Muscle of arm (tissue), 12 donors: ENCODE results near the gene MNS1. TPM values are rescaled to one million over a fixed set of nuclear protein-coding genes. Genes with fewer than 3 reads are reported as not detected.
"Not testable (repeated sequence)": the region's sequence is repeated elsewhere in the genome, so short reads cannot be mapped to it uniquely, and the experiment has no call there.

Experiments
- DNase-seq: peaks from one replicate; pipeline ENCODE4 v3.0.0-alpha.2; 2013
- polyA plus RNA-seq, 12 donors: library from polyadenylated mRNA; unstranded; fragments of 120-200 nt; gene quantifications; one replicate each; pipeline ENCODE4 v1.2.1, GENCODE V29; 2013; ENCODE audit not compliant: insufficient read length in 12 of 12

Gene MNS1
- polyA plus RNA-seq, 12 donors, result 5.2 to 13.5 (median 6.7) TPM; not detected in 1

DNA sequence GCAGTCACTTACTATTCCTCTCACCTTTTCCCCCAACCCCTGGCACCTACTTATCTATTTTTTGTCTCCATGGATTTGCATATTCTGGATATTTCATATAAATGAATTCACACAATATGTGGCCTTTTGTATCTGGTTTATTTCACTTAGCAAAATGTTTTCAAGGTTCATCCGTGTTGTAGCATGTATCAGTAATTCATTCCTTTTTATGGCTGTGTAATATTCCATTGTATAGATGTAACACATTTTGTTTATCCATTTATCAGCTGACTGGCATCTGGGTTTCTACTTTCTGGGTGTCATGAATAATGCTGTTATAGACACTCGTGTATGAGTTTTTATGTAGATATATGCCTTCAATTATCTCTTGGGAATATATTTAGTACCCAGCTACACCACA is 5.8 kb downstream of the MNS1 start:
- DNase-seq, result no peak

DNA sequence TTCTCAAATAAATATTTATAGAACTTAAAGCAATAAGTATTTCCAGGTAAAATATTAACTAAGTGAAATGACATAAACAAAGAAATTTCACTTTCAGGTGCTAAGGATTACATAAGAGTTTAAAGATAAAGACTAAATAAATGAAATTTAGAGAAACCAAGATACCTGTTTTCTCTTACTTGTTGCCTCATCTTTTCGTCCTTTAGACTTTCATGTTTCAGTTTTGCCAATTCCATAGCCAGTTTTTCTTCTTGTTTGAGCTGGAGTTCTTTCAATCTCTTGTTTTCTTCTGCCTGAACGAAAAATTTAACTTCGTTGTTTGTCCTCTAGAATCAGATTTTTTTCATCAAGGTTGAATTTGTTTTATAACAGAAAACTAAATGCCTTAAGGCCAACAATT is 8.7 kb downstream of the MNS1 start:
- no peak for DNase-seq

DNA sequence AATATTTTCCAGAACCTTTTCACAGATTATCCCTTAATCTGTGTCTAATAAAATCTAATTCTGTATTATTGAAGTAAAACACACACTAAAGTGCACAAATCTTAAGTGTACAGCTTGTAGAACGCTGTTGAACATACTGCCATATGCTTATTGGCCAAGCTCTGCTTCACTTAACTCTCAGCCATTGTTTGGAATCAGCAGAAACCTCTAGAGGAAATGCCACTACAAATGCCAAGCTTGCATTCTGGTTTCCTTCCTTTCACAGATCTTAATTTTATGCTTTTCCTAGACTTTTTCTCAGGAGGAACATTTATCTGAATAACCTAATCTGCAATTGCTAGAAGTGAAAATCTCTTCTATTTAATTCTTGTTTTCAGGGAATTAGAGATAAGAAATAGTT is 10.1 kb downstream of the MNS1 start:
- no peak for DNase-seq

DNA sequence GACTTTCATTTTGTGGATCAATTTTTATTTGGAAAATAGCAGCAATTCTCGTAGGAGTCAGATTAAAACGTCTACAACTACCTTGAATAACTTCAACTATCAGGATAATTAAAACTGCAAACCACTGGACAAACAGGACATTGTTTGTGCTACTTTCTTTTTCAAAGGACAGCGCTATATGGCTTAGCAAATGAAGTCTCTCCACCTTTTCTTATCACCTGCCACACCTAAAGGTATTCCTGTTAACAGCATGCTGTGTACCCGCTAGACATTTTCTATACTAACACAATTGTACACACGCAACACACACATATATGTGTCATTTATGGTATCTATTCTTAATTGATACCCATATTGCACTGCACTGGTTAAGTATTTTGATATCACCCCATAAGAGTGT is 19.2 kb downstream of the MNS1 start:
- DNase-seq, result no peak

DNA sequence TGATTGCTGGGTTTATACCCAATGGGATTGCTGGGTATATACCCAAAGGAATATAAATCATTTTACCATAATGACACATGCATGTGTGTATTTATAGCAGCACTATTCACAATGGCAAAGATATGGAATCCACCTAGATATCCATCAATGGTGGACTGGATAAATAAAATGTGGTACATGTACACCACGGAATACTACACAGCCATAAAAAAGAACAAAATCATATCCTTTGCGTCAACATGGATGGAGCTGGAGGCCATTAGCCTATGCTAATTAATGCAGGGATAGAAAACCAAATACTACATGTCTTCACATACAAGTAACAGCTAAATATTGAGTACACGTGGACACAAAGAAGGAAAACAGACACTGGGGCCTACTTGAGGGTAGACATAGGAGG is 22.6 kb downstream of the MNS1 start:
- no peak for DNase-seq

DNA sequence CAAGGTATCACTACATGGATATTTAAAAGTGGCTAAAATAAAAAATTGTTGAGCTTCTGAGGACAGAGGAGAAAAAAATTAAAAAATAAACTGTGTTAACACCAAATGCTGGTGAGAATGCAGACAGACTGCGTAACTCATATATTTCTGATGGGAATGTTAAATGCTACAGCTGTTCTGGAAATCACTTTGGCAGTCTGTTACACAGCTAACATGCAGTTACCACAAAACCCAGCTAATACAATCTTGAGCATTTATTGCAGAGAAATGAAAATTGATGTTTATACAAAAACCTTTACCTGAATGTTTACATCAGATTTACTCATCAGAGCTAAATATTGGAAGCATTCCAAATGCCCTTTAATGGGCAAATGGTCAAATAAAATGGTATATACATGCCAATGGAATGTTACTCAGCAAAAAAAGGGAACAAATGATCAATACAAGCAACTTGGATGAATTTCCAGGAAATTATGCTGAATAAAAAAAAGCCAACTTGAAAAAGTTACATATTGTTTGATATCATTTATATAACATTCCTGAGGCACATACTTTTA is 24.6 kb downstream of the MNS1 start:
- no peak for DNase-seq

DNA sequence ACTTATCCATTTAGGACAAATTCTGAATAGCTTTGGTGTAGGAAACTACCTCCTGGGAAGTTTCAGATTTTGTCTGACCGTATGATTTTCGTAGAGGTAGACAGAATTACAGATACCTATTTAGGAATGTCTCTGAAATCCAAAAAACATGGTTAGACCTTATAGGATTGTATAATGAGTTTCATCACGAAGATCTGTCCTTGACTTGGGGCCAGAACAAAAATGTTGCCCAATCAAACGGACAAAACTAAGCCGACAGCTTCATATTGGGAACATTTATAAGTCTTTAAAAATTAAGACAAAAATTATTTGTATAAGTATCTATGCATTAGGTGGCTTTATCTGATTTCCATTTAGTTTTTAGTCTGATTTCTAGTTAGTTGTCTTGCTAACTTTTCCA is 32.6 kb downstream of the MNS1 start:
- no peak for DNase-seq

DNA sequence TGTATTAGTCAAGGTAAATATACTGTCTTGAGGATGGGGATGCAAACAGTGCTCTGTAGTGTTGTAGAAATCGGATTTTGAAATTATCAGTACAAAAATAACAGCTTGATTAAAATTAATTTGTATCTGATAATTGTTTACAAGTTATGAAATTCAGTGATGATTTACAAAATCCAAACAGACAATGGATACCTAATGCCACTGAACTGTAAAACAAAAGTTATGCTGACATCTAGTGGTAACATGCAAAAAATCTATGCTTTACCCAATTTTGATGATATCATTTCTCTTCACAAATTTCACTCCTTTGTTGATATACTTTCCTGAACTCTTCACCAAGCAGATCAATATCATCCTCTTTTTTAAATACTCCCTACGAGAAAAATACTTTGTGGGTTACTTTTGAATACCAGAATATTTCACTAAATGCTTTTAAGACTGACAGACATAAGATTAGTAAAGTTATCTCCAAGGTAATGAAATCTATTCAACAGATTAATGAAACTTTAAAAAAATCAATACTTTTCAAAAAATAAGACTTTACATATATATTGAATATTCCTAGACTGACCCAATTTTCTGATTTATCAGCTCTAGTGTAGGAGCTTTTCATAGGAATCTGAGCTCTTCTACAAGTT is 36.0 kb downstream of the MNS1 start:
- peak; percentile 12 for DNase-seq

DNA sequence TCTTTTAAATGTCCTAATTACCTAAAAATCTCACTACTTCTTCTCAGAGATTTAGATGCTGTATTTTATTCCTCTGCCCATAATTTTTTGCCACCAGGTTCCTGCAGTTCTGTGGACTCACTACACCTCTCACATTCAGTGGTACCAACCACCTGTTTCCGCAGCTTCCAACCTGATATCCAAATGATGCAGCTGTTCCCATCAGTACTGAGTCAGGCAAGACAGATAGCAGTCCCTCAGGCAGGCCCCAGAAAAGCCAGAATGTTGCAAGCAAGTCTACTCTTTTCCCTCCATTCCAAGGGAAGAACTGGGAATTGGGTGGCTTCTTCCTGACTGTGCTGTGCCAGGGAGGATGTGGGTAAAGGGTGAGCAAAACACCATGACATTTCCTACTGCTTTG is 39.0 kb downstream of the MNS1 start:
- DNase-seq, result no peak

DNA sequence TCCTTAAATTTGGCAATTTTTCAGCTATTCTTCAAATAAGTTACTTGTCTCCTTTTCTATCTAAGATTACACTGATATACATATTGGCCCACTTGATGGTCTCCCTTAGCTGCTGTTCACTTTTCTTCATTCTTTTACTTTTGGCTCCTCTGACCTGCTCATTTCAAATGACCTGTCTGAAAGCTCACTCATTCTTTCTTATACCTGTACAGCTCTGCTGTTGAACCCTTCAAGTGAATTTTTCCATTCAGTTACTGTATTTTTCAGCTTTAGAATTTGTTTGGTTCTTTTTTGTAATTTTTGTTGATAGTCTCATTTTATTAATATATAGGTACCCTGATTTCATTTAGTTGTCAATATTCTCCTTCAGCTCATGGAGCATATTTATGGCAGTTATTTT is 39.7 kb downstream of the MNS1 start:
- no peak for DNase-seq

DNA sequence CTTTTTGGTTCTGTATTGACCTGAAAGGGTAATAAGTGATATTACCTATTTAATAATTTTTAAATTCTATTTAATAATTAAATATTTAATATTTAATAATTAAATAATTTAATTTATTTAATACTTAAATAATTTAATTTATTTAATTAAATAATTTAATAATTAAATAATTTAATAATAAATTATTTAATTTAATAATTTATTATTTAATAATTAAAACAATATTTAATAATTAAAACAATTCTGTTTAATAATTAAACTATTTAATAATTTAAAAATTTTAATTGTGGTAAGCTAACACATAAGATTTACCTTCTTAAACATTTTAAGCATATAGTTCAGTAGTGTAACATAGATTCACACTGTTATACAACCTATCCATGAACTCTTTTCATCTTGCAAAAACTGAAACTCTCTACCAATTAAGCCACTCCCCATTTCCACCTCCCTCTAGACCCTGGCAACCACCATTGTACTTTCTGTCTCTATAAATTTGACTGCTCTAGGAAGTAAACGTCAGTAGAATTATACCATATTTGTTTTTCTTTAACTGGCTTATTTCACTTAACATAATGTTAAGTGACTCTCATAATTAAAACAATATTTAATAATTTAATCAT is 51.7 kb downstream of the MNS1 start:
- DNase-seq, result not testable (repeated sequence)

DNA sequence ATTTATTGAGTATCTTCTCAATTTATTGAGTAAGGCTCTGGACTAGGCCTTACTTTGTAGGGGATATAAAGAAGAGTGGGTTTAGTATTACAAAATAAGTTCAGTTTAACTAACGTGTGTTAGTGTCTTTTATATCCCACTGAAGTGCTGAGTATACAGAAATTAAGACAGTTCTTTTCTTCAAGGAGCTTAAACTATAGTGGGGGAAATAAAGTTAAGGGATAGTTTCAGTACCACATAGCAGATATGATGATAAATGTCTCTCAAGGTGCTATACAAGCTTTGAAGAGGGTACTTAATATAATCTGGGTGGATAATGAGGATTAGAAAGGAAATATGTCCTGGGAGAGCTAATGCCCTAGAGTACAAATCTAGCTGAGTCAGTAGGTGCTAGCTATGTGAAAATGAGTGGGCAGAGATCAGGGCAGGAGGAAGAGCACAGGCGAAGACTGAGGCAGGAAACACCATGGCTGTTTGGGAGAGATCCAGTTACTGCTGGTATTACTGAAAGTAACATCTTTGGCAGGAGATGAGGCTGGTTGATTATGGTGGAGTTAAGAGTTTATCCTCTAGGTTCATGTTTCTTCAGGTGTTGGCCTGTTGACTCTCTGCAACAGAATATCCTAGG is 53.7 kb downstream of the MNS1 start:
- DNase-seq, result no peak

DNA sequence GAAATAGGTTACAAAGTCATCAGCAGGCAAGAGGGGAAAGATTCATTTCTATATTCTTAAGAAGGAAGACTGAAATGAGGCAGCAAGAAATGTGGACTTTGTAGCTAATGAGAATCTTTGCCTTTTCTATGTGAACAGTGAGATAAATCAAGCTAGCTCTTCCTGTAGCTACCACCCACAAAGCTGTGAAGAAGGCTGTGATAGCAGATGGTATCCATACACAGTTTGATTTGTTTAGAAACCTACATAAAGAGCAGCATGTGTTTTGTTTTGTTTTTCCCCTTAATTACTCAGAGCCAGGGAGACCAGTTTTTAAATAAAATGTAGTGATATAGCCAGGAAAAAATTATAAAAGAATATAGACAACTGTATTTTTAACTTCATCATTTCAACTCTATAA is 54.2 kb downstream of the MNS1 start:
- DNase-seq, result no peak

DNA sequence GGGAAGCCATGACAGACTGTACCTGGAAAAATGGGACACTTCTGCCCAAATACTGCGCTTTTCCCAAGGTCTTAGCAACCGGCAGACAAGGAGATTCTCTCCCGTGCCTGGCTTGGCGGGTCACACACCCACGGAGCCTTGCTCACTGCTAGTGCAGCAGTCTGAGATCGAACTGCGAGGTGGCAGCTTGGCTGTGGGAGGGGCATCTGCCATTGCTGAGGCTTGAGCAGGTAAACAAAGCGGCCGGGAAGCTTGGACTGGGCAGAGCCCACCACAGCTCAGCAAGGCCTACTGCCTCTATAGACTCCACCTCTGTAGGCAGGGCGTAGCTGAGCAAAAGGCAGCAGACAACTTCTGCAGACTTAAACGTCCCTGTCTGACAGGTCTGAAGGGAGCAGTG is 65.7 kb downstream of the MNS1 start:
- not testable (repeated sequence) for DNase-seq

DNA sequence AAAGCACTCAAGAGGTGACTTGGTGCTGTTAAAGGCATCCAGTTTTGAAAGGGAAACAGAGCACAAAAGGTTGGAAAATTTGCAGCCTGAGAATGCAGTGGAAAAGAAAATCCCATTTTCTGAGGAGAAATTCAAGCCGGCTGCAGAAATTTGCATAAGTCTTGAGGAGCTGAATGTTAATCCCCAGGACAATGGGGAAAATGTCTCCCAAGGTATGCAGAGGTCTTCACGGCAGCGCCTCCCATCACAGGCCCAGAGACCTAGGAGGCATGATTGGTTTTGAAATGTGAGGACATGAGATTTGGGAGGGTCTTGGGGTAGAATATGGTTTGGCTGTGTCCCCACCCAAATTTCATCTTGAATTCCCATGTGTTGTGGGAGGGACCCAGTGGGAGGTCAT is 67.6 kb downstream of the MNS1 start:
- not testable (repeated sequence) for DNase-seq

DNA sequence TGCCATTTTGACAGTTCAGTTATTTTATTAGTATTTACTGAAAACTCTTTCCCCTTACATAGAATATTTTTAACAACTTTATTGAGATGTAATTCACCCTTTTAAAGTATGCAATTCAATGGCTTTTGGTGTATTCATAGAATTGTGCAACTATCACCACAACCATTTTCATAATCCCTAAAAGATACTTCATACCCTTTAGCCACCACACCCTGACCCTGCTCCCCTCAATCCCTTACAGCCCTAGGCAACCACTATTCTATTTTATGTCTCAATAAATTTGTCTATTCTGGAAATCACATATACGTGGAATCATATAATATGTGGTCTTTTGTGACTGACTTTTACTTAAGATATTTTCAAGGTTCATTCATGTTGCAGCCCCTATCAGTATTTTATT is 70.0 kb downstream of the MNS1 start:
- DNase-seq, result no peak

DNA sequence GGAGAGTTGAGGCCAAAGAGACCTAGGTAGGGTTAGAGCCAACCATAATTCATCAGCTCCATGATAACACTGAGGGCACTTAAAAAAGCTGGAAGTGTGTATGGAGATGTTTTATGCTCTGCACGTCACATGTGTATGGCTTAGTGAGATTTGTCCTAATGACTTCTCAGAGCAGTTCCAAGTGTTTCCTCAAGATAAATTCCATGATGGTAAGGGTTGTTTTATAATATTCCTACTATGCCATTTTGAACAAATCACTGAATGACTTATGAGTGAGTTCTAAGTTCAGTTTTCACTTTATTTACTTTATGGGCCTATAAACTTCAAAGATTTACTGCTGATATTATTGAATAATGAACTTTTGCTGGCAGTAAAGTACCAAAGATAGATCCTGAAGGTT is 71.7 kb downstream of the MNS1 start:
- DNase-seq, result no peak

DNA sequence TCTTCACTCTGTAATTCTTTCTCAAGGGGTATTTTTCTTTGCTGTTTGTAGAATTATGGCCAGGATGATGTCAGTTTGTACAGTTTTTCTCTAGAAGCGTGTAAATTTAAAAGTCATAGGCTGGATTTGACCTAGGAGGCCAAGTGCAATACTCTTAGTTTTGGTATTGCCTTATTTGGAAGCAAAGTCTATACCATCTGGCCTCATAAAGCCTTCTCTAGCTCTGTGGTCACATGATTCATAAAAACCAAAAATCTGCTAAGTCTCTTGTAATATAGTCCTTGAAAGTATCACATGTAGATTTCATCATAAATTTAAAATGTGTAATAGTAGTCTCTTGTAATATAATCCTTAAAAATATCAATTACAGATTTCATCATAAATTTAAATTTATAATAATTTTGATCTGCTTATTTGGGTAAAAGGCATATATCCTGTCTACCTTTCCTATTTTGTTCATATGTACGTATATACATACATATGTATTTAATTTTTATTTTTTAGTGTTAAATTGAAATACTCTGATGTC is 74.1 kb downstream of the MNS1 start:
- no peak for DNase-seq

DNA sequence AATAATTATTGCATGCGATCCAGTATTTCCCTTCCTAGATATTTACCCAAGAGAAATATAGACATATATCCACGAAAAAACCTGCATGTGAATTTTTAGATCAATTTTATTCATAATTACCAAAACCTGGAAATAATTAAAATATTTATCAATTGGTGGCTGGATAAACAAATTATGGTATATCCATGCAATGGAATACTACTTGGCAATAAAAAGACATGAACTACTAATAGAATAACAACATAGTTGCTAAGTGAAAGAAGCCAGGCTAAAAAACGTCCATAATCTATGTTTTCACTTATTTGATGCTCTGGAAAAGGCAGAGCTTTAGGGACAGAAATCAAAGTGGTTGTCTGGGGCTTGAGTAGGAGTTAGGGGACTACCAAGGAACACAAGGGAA is 79.0 kb downstream of the MNS1 start:
- no peak for DNase-seq

DNA sequence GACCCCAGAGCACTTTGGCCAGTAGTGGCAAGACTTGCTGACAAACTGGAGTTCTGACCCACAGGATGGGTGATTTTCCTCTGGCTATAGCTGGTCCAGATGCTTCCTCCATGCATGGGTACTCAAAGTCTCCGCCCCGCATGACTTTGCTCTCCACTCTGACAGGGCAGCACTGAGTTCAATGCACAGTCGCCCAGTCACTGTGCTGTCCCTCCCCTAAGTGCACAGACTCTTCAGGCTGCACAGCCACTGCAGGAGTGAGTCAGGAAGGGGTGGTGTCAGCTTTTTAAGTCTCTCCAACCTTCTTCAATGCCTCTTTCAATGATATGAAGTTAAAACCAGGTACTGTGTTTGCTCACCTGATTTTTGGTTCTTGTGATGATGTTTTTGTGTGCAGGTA is 81.9 kb downstream of the MNS1 start:
- DNase-seq, result no peak
